ENCODE data around the gene AMELX.

Gene AMELX

GRCh38 chrX:11334165-11334564 is 41.0 kb downstream of the AMELX start:
- H3K9ac ChIP-seq (ENCODE audit: low read depth in 1 of 2, low read length in 2 of 2): no peak overlapping the region
- no peak overlapping the region for H3K27ac ChIP-seq (ENCODE audit: low read depth in 2 of 2, low read length in 2 of 2)
- no peak overlapping the region for H3K4me3 ChIP-seq (ENCODE audit: low read length in 2 of 2)
- no peaks in the 10 kb centered on the region for H3K9me3 ChIP-seq (ENCODE audit: control insufficient read depth in 2 of 2, low read length in 2 of 2)
- H3K27me3 ChIP-seq (ENCODE audit: control insufficient read depth in 2 of 2, insufficient read depth in 2 of 2, low read length in 2 of 2): no peaks in the 10 kb centered on the region
- no peaks in the 10 kb centered on the region for H3K4me1 ChIP-seq (ENCODE audit: control insufficient read depth in 2 of 2, insufficient read depth in 2 of 2, low read length in 2 of 2)
- no peaks in the 10 kb centered on the region for H3K36me3 ChIP-seq (ENCODE audit: control insufficient read depth in 2 of 2, insufficient read depth in 2 of 2, low read length in 2 of 2)

DNA sequence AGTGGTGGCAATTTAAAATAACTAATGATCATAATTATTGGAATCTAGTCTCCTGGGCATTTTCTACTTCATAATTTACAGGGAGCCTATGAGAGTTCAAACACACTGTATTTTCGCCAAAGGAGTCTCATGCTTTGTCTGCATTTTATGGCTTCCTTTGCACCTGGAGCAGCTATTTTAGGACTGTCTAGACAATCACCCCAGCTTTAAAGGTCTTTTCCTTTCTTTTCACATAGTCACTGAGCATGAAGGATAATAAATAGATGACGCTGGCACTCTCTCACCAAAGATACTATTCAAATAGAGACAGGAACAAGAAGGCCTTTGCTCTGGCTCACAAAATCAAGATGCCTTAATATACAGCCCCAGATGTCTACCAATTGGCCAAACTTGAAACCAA is 43.0 kb downstream of the AMELX start:
- H3K4me3 ChIP-seq (ENCODE audit: low read length in 2 of 2): no peak overlapping the region
- H3K9me3 ChIP-seq (ENCODE audit: control insufficient read depth in 2 of 2, low read length in 2 of 2): no peaks in the 10 kb centered on the region
- H3K27ac ChIP-seq (ENCODE audit: low read depth in 2 of 2, low read length in 2 of 2): no peak overlapping the region
- no peaks in the 10 kb centered on the region for H3K36me3 ChIP-seq (ENCODE audit: control insufficient read depth in 2 of 2, insufficient read depth in 2 of 2, low read length in 2 of 2)
- H3K4me1 ChIP-seq (ENCODE audit: control insufficient read depth in 2 of 2, insufficient read depth in 2 of 2, low read length in 2 of 2): no peaks in the 10 kb centered on the region
- H3K27me3 ChIP-seq (ENCODE audit: control insufficient read depth in 2 of 2, insufficient read depth in 2 of 2, low read length in 2 of 2): no peaks in the 10 kb centered on the region
- no peak overlapping the region for H3K9ac ChIP-seq (ENCODE audit: low read depth in 1 of 2, low read length in 2 of 2)

GRCh38 chrX:11337292-11338009 is 44.2 kb downstream of the AMELX start:
- H3K36me3 ChIP-seq (ENCODE audit: control insufficient read depth in 2 of 2, insufficient read depth in 2 of 2, low read length in 2 of 2): no peaks in the 10 kb centered on the region
- no peak overlapping the region for H3K4me3 ChIP-seq (ENCODE audit: low read length in 2 of 2)
- no peak overlapping the region for H3K27ac ChIP-seq (ENCODE audit: low read depth in 2 of 2, low read length in 2 of 2)
- H3K4me1 ChIP-seq (ENCODE audit: control insufficient read depth in 2 of 2, insufficient read depth in 2 of 2, low read length in 2 of 2): no peaks in the 10 kb centered on the region
- H3K27me3 ChIP-seq (ENCODE audit: control insufficient read depth in 2 of 2, insufficient read depth in 2 of 2, low read length in 2 of 2): no peaks in the 10 kb centered on the region
- no peaks in the 10 kb centered on the region for H3K9me3 ChIP-seq (ENCODE audit: control insufficient read depth in 2 of 2, low read length in 2 of 2)
- no peak overlapping the region for H3K9ac ChIP-seq (ENCODE audit: low read depth in 1 of 2, low read length in 2 of 2)

DNA sequence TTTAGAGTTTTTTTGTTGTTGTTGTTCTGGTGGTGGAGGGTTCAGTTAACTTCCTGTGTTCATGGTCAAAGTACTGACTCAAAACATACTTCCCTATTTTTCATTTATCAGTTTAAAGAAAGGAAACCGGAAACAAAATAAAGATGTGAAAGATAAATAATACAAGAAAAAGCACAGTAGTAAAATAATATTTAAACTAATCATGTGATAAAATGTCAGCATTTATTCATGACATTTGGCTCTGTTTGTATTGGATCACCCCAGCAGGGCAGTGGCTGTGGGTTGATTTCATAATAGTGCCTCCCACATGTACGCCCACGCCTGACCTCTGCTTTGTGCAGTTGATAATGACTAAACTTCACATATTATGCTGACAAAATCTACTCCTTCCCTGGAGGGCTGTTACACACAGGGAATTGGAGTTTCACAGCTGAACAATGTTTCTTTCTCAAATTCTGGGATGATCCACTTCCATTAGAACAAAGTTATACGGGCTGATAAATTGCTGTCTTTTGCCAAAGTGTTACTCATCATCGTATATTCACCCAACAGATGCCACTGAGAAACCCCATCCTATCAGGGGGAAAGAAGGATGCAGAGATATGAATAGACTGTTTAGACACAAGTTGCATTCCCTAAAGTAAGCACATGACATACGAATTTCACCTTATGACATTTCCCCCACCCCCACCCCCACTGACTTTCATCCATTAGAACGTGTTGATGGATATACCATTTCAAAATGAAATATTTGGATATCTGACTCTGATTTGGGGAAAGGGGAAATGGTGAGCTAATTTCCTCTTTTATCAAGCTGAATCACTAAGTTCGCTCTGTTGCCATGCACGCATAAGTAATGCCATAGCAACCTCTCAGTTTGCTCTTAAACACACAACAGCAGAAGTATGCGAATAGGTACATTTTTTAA is 48.3 kb downstream of the AMELX start:
- no peaks in the 10 kb centered on the region for H3K36me3 ChIP-seq (ENCODE audit: control insufficient read depth in 2 of 2, insufficient read depth in 2 of 2, low read length in 2 of 2)
- no peaks in the 10 kb centered on the region for H3K27me3 ChIP-seq (ENCODE audit: control insufficient read depth in 2 of 2, insufficient read depth in 2 of 2, low read length in 2 of 2)
- H3K4me3 ChIP-seq (ENCODE audit: low read length in 2 of 2): no peak overlapping the region
- H3K9me3 ChIP-seq (ENCODE audit: control insufficient read depth in 2 of 2, low read length in 2 of 2): no peaks in the 10 kb centered on the region
- no peak overlapping the region for H3K27ac ChIP-seq (ENCODE audit: low read depth in 2 of 2, low read length in 2 of 2)
- H3K4me1 ChIP-seq (ENCODE audit: control insufficient read depth in 2 of 2, insufficient read depth in 2 of 2, low read length in 2 of 2): no peaks in the 10 kb centered on the region
- no peak overlapping the region for H3K9ac ChIP-seq (ENCODE audit: low read depth in 1 of 2, low read length in 2 of 2)

DNA sequence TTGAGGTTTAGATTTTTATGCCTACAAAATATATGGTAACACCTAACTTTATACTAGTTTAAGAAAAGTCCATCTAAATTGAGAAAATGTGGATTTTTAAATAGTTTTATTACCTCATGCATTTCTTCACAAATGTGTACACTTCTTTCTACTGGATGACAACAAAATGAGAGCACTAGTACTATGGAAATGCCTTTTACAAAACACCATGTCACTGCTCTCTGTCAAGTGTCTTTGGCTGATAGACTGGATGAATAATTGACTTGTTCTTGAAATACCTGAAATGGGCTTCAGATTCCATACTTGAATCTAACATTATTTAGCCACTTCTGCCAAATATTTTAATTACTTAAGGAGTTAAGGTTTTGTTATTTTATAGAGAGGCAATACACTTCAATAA is 49.5 kb downstream of the AMELX start:
- H3K4me1 ChIP-seq (ENCODE audit: control insufficient read depth in 2 of 2, insufficient read depth in 2 of 2, low read length in 2 of 2): no peaks in the 10 kb centered on the region
- no peak overlapping the region for H3K27ac ChIP-seq (ENCODE audit: low read depth in 2 of 2, low read length in 2 of 2)
- no peak overlapping the region for H3K4me3 ChIP-seq (ENCODE audit: low read length in 2 of 2)
- H3K27me3 ChIP-seq (ENCODE audit: control insufficient read depth in 2 of 2, insufficient read depth in 2 of 2, low read length in 2 of 2): no peaks in the 10 kb centered on the region
- no peaks in the 10 kb centered on the region for H3K36me3 ChIP-seq (ENCODE audit: control insufficient read depth in 2 of 2, insufficient read depth in 2 of 2, low read length in 2 of 2)
- no peak overlapping the region for H3K9ac ChIP-seq (ENCODE audit: low read depth in 1 of 2, low read length in 2 of 2)
- H3K9me3 ChIP-seq (ENCODE audit: control insufficient read depth in 2 of 2, low read length in 2 of 2): no peaks in the 10 kb centered on the region

DNA sequence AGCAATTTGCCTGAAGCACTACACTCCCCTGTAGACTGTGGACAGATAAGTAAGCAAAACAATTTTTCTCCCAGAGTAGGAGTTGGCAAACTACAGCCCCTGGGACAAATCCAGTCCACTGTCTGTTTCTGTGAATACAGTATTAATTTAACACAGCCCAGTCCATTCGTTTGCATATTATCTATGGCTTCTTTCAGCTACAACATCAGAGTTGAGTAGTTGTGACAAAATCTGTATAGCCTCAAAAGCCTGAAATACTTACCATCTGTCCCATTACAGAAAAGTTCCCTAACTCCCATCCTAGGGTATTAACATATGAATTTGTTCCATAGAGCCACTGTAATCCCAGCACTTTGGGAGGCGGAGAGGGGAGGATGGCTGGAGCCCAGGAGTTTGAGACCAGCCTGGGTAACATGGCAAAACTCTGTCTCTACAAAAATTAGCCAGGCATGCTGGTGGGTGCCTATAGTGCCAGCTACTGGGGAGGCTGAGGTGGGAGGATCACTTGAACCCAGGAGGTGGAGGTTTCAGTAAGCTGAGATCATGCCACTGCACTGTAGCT is 53.0 kb downstream of the AMELX start:
- no peak overlapping the region for H3K27ac ChIP-seq (ENCODE audit: low read depth in 2 of 2, low read length in 2 of 2)
- H3K27me3 ChIP-seq (ENCODE audit: control insufficient read depth in 2 of 2, insufficient read depth in 2 of 2, low read length in 2 of 2): no peaks in the 10 kb centered on the region
- no peaks in the 10 kb centered on the region for H3K36me3 ChIP-seq (ENCODE audit: control insufficient read depth in 2 of 2, insufficient read depth in 2 of 2, low read length in 2 of 2)
- no peak overlapping the region for H3K4me3 ChIP-seq (ENCODE audit: low read length in 2 of 2)
- H3K9me3 ChIP-seq (ENCODE audit: control insufficient read depth in 2 of 2, low read length in 2 of 2): no peaks in the 10 kb centered on the region
- H3K4me1 ChIP-seq (ENCODE audit: control insufficient read depth in 2 of 2, insufficient read depth in 2 of 2, low read length in 2 of 2): no peaks in the 10 kb centered on the region
- H3K9ac ChIP-seq (ENCODE audit: low read depth in 1 of 2, low read length in 2 of 2): no peak overlapping the region

GRCh38 chrX:11347300-11347699 is 54.1 kb downstream of the AMELX start:
- Histone ChIP-seq H3K4me3 (ENCODE audit: low read length in 2 of 2) (no peak overlapping the region), H3K4me1 (ENCODE audit: control insufficient read depth in 2 of 2, insufficient read depth in 2 of 2, low read length in 2 of 2) (no peaks in the 10 kb centered on the region), H3K27ac (ENCODE audit: low read depth in 2 of 2, low read length in 2 of 2) (no peak overlapping the region), H3K36me3 (ENCODE audit: control insufficient read depth in 2 of 2, insufficient read depth in 2 of 2, low read length in 2 of 2) (no peaks in the 10 kb centered on the region), H3K9ac (ENCODE audit: low read depth in 1 of 2, low read length in 2 of 2) (no peak overlapping the region), H3K9me3 (ENCODE audit: control insufficient read depth in 2 of 2, low read length in 2 of 2) (no peaks in the 10 kb centered on the region), H3K27me3 (ENCODE audit: control insufficient read depth in 2 of 2, insufficient read depth in 2 of 2, low read length in 2 of 2) (peaks cover 0 to 2% of the 10 kb centered on the region in 2 donors)

DNA sequence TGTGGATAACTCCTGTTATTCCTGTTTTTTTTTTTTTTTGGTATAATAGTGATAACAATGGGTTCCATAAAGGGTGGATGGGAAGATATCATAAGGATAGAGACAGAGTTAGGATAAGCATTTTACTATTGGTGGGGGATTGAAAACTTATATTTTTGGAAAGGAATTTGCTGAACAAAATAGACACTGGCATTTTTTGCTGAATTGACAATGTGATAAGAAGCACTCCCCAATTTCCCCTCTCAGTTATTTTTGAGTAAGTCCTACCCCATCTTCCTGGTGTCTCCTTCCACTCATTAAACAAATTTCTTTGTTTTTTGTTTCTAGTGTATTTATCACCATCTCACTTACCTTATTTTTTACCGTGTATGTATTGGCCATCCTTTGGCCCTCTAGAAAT is 55.8 kb downstream of the AMELX start:
- Histone ChIP-seq H3K9me3 (ENCODE audit: control insufficient read depth in 2 of 2, low read length in 2 of 2) (no peaks in the 10 kb centered on the region), H3K27ac (ENCODE audit: low read depth in 2 of 2, low read length in 2 of 2) (no peak overlapping the region), H3K27me3 (ENCODE audit: control insufficient read depth in 2 of 2, insufficient read depth in 2 of 2, low read length in 2 of 2) (peaks cover 0 to 2% of the 10 kb centered on the region in 2 donors), H3K4me3 (ENCODE audit: low read length in 2 of 2) (no peak overlapping the region), H3K36me3 (ENCODE audit: control insufficient read depth in 2 of 2, insufficient read depth in 2 of 2, low read length in 2 of 2) (no peaks in the 10 kb centered on the region), H3K4me1 (ENCODE audit: control insufficient read depth in 2 of 2, insufficient read depth in 2 of 2, low read length in 2 of 2) (no peaks in the 10 kb centered on the region), H3K9ac (ENCODE audit: low read depth in 1 of 2, low read length in 2 of 2) (no peak overlapping the region)

DNA sequence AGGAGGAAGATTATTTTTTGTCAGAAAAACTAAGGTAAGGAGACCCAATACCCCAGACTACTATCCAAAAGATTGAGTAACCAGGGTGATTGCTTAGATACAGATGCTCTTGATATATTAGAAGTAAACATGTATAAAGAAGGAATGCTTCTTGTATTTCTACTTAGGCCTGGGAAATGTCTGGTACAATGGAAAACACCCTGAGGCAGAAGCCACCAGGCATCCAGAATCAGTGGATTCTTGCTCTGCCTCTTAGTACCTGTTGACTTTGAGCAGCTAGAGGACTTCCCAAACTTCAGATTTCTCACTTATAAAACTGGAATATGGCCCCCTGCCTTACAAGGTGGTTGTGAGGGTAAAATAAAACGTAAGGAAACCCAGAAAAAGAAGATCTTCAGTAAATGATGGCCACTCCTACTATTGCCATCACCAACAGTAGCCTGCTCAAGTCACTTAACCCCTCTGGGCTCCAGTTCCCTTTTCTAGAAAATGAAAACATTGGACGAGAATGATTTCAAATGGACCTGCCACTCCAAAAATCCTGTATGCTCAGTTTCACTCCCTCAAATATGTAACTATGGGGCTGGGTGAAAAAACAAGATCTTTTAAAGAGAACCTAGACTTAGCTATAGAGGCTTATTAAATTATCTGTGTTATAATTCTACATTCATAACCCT is 56.6 kb downstream of the AMELX start:
- Histone ChIP-seq H3K9ac (ENCODE audit: low read depth in 1 of 2, low read length in 2 of 2) (no peak overlapping the region), H3K4me1 (ENCODE audit: control insufficient read depth in 2 of 2, insufficient read depth in 2 of 2, low read length in 2 of 2) (no peaks in the 10 kb centered on the region), H3K9me3 (ENCODE audit: control insufficient read depth in 2 of 2, low read length in 2 of 2) (no peaks in the 10 kb centered on the region), H3K36me3 (ENCODE audit: control insufficient read depth in 2 of 2, insufficient read depth in 2 of 2, low read length in 2 of 2) (no peaks in the 10 kb centered on the region), H3K27ac (ENCODE audit: low read depth in 2 of 2, low read length in 2 of 2) (no peak overlapping the region), H3K4me3 (ENCODE audit: low read length in 2 of 2) (no peak overlapping the region), H3K27me3 (ENCODE audit: control insufficient read depth in 2 of 2, insufficient read depth in 2 of 2, low read length in 2 of 2) (peaks cover 0 to 2% of the 10 kb centered on the region in 2 donors)
